ENCODE measurements around the gene ST14. TPM values are rescaled to one million over a fixed set of nuclear protein-coding genes. Genes with fewer than 3 reads are reported as not detected.

Gene ST14
- total and polyA plus RNA-seq, 4 donors: 24.3 to 81.1 (median 54.1) TPM

GRCh38 chr11:130159139-130159538, 443 bp upstream of the ST14 start:
- Histone ChIP-seq H3K27ac (ENCODE audit: low read depth in 1 of 2, low read length in 1 of 2) (no peak overlapping the region), H3K27me3 (ENCODE audit: control insufficient read depth in 3 of 3, insufficient read depth in 3 of 3, low read length in 2 of 3) (peaks cover 0 to 26% (median 7%) of the 10 kb centered on the region in 3 donors), H3K9me3 (ENCODE audit: control insufficient read depth in 4 of 4, insufficient read depth in 3 of 4, low read length in 3 of 4) (peaks cover 0 to 4% (median 0%) of the 10 kb centered on the region in 4 donors), H3K9ac (ENCODE audit: insufficient read depth in 1 of 2, low read length in 2 of 2) (no peak overlapping the region), H3K4me3 (no peak overlapping the region), H3K4me1 (ENCODE audit: control insufficient read depth in 5 of 5, insufficient read depth in 5 of 5, low read length in 5 of 5) (peaks cover 0 to 31% (median 21%) of the 10 kb centered on the region in 5 donors), H3K36me3 (ENCODE audit: control insufficient read depth in 4 of 4, insufficient read depth in 4 of 4, low read length in 4 of 4) (no peaks in the 10 kb centered on the region)
- 69 to 78% methylated on average over 13 to 14 of the region's 14 CpGs for WGBS, 2 donors
- ATAC-seq (ENCODE audit: insufficient read depth, low FRiP score) (no peak), DNase-seq (no peak)
- TF ChIP-seq CTCF (IDR thresholded peaks at IDR 0.05; ENCODE audit: control extremely low read depth, extremely low read depth): no peak

- no peak for DNase-seq
Measured at GRCh38 chr11:130160498-130161155, 1.0 kb downstream of the ST14 start.

GRCh38 chr11:130161441-130162145, 2.0 kb downstream of the ST14 start:
- DNase-seq: peak in 1 of 3 donors; percentile 65
- H3K4me1 ChIP-seq (ENCODE audit: control insufficient read depth in 5 of 5, insufficient read depth in 5 of 5, low read length in 5 of 5): peaks cover 0 to 39% (median 32%) of the 10 kb centered on the region in 5 donors
- ATAC-seq (ENCODE audit: insufficient read depth, low FRiP score): no peak
- no peak overlapping the region for H3K9ac ChIP-seq (ENCODE audit: insufficient read depth in 1 of 2, low read length in 2 of 2)
- peaks cover 0 to 4% (median 0%) of the 10 kb centered on the region in 4 donors for H3K9me3 ChIP-seq (ENCODE audit: control insufficient read depth in 4 of 4, insufficient read depth in 3 of 4, low read length in 3 of 4)
- no peak overlapping the region for H3K27ac ChIP-seq (ENCODE audit: low read depth in 1 of 2, low read length in 1 of 2)
- H3K36me3 ChIP-seq (ENCODE audit: control insufficient read depth in 4 of 4, insufficient read depth in 4 of 4, low read length in 4 of 4): no peaks in the 10 kb centered on the region
- peaks cover 0 to 26% (median 7%) of the 10 kb centered on the region in 3 donors for H3K27me3 ChIP-seq (ENCODE audit: control insufficient read depth in 3 of 3, insufficient read depth in 3 of 3, low read length in 2 of 3)
- no peak overlapping the region for H3K4me3 ChIP-seq
- no peak for TF ChIP-seq CTCF (IDR thresholded peaks at IDR 0.05; ENCODE audit: control extremely low read depth, extremely low read depth)
- 64 to 74% methylated on average over 11 of the region's 11 CpGs for WGBS, 2 donors

More at GRCh38 chr11:130160498-130161155, 1.0 kb downstream of the ST14 start:
- H3K27ac ChIP-seq (ENCODE audit: low read depth in 1 of 2, low read length in 1 of 2): peak overlapping the region in 1 of 2 donors; percentile 24
- H3K4me1 ChIP-seq (ENCODE audit: control insufficient read depth in 5 of 5, insufficient read depth in 5 of 5, low read length in 5 of 5): peaks cover 0 to 32% (median 24%) of the 10 kb centered on the region in 5 donors
- 38 to 40% methylated on average over 19 of the region's 19 CpGs for WGBS, 2 donors
- no peak for TF ChIP-seq CTCF (IDR thresholded peaks at IDR 0.05; ENCODE audit: control extremely low read depth, extremely low read depth)
- peaks cover 0 to 4% (median 0%) of the 10 kb centered on the region in 4 donors for H3K9me3 ChIP-seq (ENCODE audit: control insufficient read depth in 4 of 4, insufficient read depth in 3 of 4, low read length in 3 of 4)
- H3K27me3 ChIP-seq (ENCODE audit: control insufficient read depth in 3 of 3, insufficient read depth in 3 of 3, low read length in 2 of 3): peaks cover 0 to 26% (median 7%) of the 10 kb centered on the region in 3 donors
- peak overlapping the region; percentile 41 for H3K4me3 ChIP-seq
- H3K9ac ChIP-seq (ENCODE audit: insufficient read depth in 1 of 2, low read length in 2 of 2): peak overlapping the region; percentile 11 to 42
- ATAC-seq (ENCODE audit: insufficient read depth, low FRiP score): no peak
- H3K36me3 ChIP-seq (ENCODE audit: control insufficient read depth in 4 of 4, insufficient read depth in 4 of 4, low read length in 4 of 4): no peaks in the 10 kb centered on the region

Measured in lung (tissue), 12 donors.